ENCODE results near the gene LDLR. TPM values are rescaled to one million over a fixed set of nuclear protein-coding genes. Genes with fewer than 3 reads are reported as not detected.
"Not testable (repeated sequence)": the region's sequence is repeated elsewhere in the genome, so short reads cannot be mapped to it uniquely, and the experiment has no call there.

Gene LDLR
- total RNA-seq, 1 donor from 2014 or later: 45.9 TPM

DNA sequence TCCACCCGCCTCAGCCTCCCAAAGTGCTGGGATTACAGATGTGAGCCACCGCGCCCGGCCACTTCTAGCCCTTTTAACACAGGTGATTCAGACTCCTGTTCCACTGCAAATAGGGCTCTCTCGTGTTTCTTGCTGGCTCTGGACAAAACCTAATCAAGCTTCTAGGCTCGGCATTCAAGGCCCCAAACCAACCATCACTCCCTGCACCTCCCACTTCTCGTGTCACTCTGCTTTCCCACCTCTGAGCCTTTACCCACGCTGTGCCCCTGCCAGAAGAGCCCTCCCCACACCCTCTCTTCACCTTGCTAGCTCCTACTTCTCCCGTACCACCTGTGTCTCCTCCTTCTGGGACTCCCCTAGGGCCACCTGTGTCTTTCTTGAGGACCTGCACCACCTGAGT, 88.3 kb downstream of the LDLR start:
- H3K36me3 ChIP-seq (ENCODE audit: control insufficient read depth in 3 of 3, insufficient read depth in 3 of 3, low read length in 3 of 3): peaks cover 31 to 44% (median 40%) of the 10 kb centered on the region in 3 donors
- H3K27ac ChIP-seq (ENCODE audit: low read depth, low read length): no peak overlapping the region
- H3K27me3 ChIP-seq (ENCODE audit: control insufficient read depth in 3 of 3, insufficient read depth in 3 of 3, low read length in 3 of 3): no peaks in the 10 kb centered on the region
- no peaks in the 10 kb centered on the region for H3K9me3 ChIP-seq (ENCODE audit: control insufficient read depth in 3 of 3, low read length in 3 of 3)
- peaks cover 13 to 18% (median 15%) of the 10 kb centered on the region in 3 donors for H3K4me1 ChIP-seq (ENCODE audit: control insufficient read depth in 3 of 3, insufficient read depth in 3 of 3, low read length in 3 of 3)
- H3K9ac ChIP-seq (ENCODE audit: low read depth in 1 of 3, low read length in 3 of 3): no peak overlapping the region
- H3K4me3 ChIP-seq (ENCODE audit: low read length in 3 of 3): no peak overlapping the region

DNA sequence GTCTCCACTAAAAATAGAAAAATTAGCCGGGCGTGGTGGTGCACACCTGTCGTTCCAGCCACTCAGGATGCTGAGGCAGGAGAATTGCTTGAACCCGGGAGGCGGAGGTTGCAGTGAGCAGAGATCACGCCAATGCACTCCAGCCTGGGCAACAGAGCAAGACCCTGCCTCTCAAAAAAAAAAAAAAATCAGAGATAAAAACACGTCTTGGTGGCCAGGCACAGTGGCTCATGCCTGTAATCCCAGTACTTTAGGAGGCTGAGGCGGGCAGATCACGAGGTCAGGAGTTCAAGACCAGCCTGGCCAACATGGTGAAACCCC, 89.8 kb downstream of the LDLR start:
- not testable (repeated sequence) for H3K4me3 ChIP-seq (ENCODE audit: low read length in 3 of 3); H3K27ac ChIP-seq (ENCODE audit: low read depth, low read length); H3K9me3 ChIP-seq (ENCODE audit: control insufficient read depth in 3 of 3, low read length in 3 of 3); H3K9ac ChIP-seq (ENCODE audit: low read depth in 1 of 3, low read length in 3 of 3); H3K27me3 ChIP-seq (ENCODE audit: control insufficient read depth in 3 of 3, insufficient read depth in 3 of 3, low read length in 3 of 3)
- Histone ChIP-seq H3K4me1 (ENCODE audit: control insufficient read depth in 3 of 3, insufficient read depth in 3 of 3, low read length in 3 of 3) (peaks cover 13 to 18% (median 15%) of the 10 kb centered on the region in 3 donors), H3K36me3 (ENCODE audit: control insufficient read depth in 3 of 3, insufficient read depth in 3 of 3, low read length in 3 of 3) (peaks cover 20 to 34% (median 32%) of the 10 kb centered on the region in 3 donors)

DNA sequence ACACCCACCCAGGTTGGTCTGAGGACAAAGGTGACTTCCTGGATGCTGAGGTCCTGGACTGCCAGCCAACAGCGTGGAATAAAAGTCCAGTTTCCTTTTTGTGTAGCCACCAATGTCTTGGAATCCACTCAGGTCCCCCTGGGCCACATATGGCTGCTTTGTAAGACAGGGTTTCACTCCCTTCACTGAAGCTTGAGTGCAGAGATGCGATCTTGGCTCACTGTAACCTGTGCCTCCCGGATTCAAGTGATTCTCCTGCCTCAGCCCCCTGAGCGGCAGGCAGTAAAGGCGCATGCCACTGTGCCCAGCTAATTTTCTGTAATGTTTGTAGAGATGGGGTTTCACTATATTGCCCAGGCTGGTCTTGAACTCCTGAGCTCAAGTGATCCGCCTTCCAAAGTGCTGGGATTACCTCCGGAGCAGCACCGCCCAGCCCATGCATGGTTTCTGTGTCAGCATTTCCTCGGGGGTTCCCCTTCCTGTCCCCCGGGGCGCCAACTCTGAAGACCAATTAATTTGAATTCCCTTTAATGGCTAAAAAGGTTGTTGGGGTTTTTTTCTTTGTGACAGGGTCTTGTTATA, 90.5 kb downstream of the LDLR start:
- no peaks in the 10 kb centered on the region for H3K27me3 ChIP-seq (ENCODE audit: control insufficient read depth in 3 of 3, insufficient read depth in 3 of 3, low read length in 3 of 3)
- H3K4me3 ChIP-seq (ENCODE audit: low read length in 3 of 3): no peak overlapping the region
- no peak overlapping the region for H3K9ac ChIP-seq (ENCODE audit: low read depth in 1 of 3, low read length in 3 of 3)
- H3K9me3 ChIP-seq (ENCODE audit: control insufficient read depth in 3 of 3, low read length in 3 of 3): no peaks in the 10 kb centered on the region
- H3K36me3 ChIP-seq (ENCODE audit: control insufficient read depth in 3 of 3, insufficient read depth in 3 of 3, low read length in 3 of 3): peaks cover 15 to 29% (median 25%) of the 10 kb centered on the region in 3 donors
- H3K27ac ChIP-seq (ENCODE audit: low read depth, low read length): peak overlapping the region; percentile 51
- peaks cover 13 to 18% (median 15%) of the 10 kb centered on the region in 3 donors for H3K4me1 ChIP-seq (ENCODE audit: control insufficient read depth in 3 of 3, insufficient read depth in 3 of 3, low read length in 3 of 3)

DNA sequence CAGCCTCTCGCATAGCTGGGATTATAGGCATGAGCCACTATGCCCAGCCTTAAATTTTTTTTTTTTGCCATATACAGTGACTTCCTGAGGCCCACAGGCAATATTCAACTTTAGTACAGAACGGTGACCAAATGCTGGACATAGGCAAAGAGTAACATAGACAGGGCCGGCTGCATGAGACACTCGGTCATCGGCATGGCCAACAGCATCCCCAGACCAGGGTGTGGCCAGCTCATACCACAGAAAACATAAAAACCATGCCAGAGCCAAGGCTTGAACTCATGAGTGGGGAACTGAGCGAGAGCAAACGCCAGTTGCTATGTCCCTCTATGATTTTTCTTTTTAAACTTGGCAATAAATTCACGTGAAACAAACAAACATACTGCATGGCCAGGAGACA, 91.1 kb downstream of the LDLR start:
- peak overlapping the region; percentile 51 for H3K27ac ChIP-seq (ENCODE audit: low read depth, low read length)
- H3K36me3 ChIP-seq (ENCODE audit: control insufficient read depth in 3 of 3, insufficient read depth in 3 of 3, low read length in 3 of 3): peaks cover 15 to 29% (median 25%) of the 10 kb centered on the region in 3 donors
- H3K9me3 ChIP-seq (ENCODE audit: control insufficient read depth in 3 of 3, low read length in 3 of 3): no peaks in the 10 kb centered on the region
- H3K9ac ChIP-seq (ENCODE audit: low read depth in 1 of 3, low read length in 3 of 3): no peak overlapping the region
- H3K4me1 ChIP-seq (ENCODE audit: control insufficient read depth in 3 of 3, insufficient read depth in 3 of 3, low read length in 3 of 3): peaks cover 13 to 18% (median 15%) of the 10 kb centered on the region in 3 donors
- no peaks in the 10 kb centered on the region for H3K27me3 ChIP-seq (ENCODE audit: control insufficient read depth in 3 of 3, insufficient read depth in 3 of 3, low read length in 3 of 3)
- H3K4me3 ChIP-seq (ENCODE audit: low read length in 3 of 3): no peak overlapping the region

DNA sequence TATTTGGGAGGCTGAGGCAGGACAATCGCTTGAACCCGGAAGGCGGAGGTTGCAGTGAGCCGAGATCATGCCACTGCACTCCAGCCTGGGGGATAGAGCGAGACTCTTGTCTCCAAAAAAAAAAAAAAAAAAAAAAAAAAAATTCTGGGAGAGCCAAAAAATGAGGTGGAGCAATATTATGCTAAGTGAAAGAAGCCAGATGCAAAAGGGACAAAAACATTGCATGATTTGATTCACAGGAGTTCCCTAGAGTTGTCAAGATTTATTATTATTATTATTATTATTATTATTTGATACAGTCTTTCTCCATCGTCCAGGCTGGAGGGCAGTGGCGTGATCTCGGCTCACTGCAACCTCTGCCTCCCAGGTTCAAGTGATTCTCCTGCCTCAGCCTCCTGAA, 91.7 kb downstream of the LDLR start:
- H3K9me3 ChIP-seq (ENCODE audit: control insufficient read depth in 3 of 3, low read length in 3 of 3); H3K27ac ChIP-seq (ENCODE audit: low read depth, low read length); H3K9ac ChIP-seq (ENCODE audit: low read depth in 1 of 3, low read length in 3 of 3); H3K27me3 ChIP-seq (ENCODE audit: control insufficient read depth in 3 of 3, insufficient read depth in 3 of 3, low read length in 3 of 3); H3K4me3 ChIP-seq (ENCODE audit: low read length in 3 of 3): not testable (repeated sequence)
- peaks cover 13 to 18% (median 15%) of the 10 kb centered on the region in 3 donors for H3K4me1 ChIP-seq (ENCODE audit: control insufficient read depth in 3 of 3, insufficient read depth in 3 of 3, low read length in 3 of 3)
- peaks cover 12 to 33% (median 22%) of the 10 kb centered on the region in 3 donors for H3K36me3 ChIP-seq (ENCODE audit: control insufficient read depth in 3 of 3, insufficient read depth in 3 of 3, low read length in 3 of 3)

DNA sequence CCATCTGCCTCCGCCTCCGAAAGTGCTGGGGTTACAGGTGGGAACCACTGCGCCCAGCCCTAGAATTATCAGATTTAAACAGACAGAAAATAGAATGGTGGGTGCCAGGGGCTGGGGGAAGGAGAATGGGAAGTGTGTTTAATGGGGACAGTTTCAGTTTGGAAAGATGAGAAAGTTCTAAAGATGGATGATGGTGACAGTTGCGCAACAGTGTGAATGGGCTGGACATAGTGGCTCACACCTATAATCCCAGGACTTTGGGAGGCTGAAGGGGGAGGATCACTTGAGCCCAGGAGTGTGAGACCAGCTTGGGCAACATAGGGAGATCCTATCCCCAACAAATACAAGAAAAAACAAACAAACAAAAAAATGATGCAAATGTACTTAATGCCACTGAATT, 92.2 kb downstream of the LDLR start:
- H3K36me3 ChIP-seq (ENCODE audit: control insufficient read depth in 3 of 3, insufficient read depth in 3 of 3, low read length in 3 of 3): peaks cover 8 to 29% (median 19%) of the 10 kb centered on the region in 3 donors
- no peaks in the 10 kb centered on the region for H3K27me3 ChIP-seq (ENCODE audit: control insufficient read depth in 3 of 3, insufficient read depth in 3 of 3, low read length in 3 of 3)
- no peak overlapping the region for H3K4me3 ChIP-seq (ENCODE audit: low read length in 3 of 3)
- H3K9ac ChIP-seq (ENCODE audit: low read depth in 1 of 3, low read length in 3 of 3): no peak overlapping the region
- no peak overlapping the region for H3K27ac ChIP-seq (ENCODE audit: low read depth, low read length)
- peaks cover 13 to 18% (median 15%) of the 10 kb centered on the region in 3 donors for H3K4me1 ChIP-seq (ENCODE audit: control insufficient read depth in 3 of 3, insufficient read depth in 3 of 3, low read length in 3 of 3)
- H3K9me3 ChIP-seq (ENCODE audit: control insufficient read depth in 3 of 3, low read length in 3 of 3): no peaks in the 10 kb centered on the region

Other genes starting within 250 kb of the LDLR start
- gene C19orf38, start 241.0 kb upstream of the LDLR start, total RNA-seq: 4.2 TPM
- gene CARM1, start 217.9 kb upstream of the LDLR start, total RNA-seq: 19.8 TPM
- gene YIPF2, start 160.8 kb upstream of the LDLR start, total RNA-seq: 30.3 TPM
- gene TIMM29, start 160.7 kb upstream of the LDLR start, total RNA-seq: 25.6 TPM
- 58.5 TPM for gene SMARCA4, start 128.4 kb upstream of the LDLR start, total RNA-seq
- 12.0 TPM for gene SPC24, start 66.3 kb downstream of the LDLR start, total RNA-seq
- 53.2 TPM for gene KANK2, start 108.1 kb downstream of the LDLR start, total RNA-seq
- gene ANGPTL8, start 150.2 kb downstream of the LDLR start, total RNA-seq: 3.1 TPM
- gene DOCK6, start 173.1 kb downstream of the LDLR start, total RNA-seq: 16.2 TPM
- gene TSPAN16, start 206.7 kb downstream of the LDLR start, total RNA-seq: not detected

All from skeletal muscle tissue (tissue), 4 donors.